Measurements from ENCODE around the gene IMPG1. TPM values are rescaled to one million over a fixed set of nuclear protein-coding genes. Genes with fewer than 3 reads are reported as not detected.

IMPG1 gene
- total and polyA plus RNA-seq, 2 donors (not counting 1 experiment from before 2014, with no cell fraction given), result not detected

DNA sequence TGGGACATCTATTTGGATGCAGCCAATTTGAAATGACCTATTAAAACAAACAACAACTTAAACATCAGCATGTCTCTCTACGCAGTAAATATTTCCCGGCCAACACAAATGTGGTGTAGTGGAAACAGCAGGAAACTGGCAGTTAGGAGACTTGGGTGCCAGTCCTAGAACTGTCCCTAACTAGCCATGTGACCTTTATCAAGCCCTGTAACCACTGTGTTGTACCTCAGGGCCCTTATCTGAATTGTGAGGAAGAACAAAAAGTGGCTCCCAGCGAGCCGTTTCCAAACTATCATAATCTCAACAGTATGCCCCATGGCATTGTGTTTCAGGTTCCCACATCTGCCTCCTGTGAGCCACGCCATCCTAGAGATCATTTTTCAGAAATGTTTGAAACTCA lies 124.5 kb downstream of the IMPG1 start:
- H3K27ac Mint-ChIP-seq, result no peak overlapping the region
- H3K4me3 ChIP-seq (ENCODE audit: control extremely low read depth in 1 of 5, extremely low read depth in 1 of 5, insufficient read depth in 1 of 5, low read depth in 2 of 5, low read length in 4 of 5), result no peak overlapping the region
- DNase-seq (no peak), ATAC-seq (ENCODE audit: low read depth) (no peak)
- POLR2A ChIA-PET, result no interaction called here
- no peaks in the 10 kb centered on the region for H3K9me3 Mint-ChIP-seq (ENCODE audit: insufficient read depth)
- H3K79me2 ChIP-seq (ENCODE audit: control insufficient read depth, insufficient read depth, low read length), result no peaks in the 10 kb centered on the region
- H3K4me1 Mint-ChIP-seq, result peaks cover 7% of the 10 kb centered on the region
- H3K9ac ChIP-seq (ENCODE audit: low read length), result no peak overlapping the region
- no peak overlapping the region for H3K4me3 Mint-ChIP-seq
- no peak overlapping the region for H2AFZ ChIP-seq (ENCODE audit: insufficient read depth, low read depth, low read length, poor library complexity, severe bottlenecking)
- H3K27me3 ChIP-seq (replicated peaks in 1 of 4; ENCODE audit: control extremely low read depth in 1 of 4, control insufficient read depth in 3 of 4, insufficient read depth in 4 of 4, low read length in 3 of 4), result no peaks in the 10 kb centered on the region
- TF ChIP-seq, protein P1, sequence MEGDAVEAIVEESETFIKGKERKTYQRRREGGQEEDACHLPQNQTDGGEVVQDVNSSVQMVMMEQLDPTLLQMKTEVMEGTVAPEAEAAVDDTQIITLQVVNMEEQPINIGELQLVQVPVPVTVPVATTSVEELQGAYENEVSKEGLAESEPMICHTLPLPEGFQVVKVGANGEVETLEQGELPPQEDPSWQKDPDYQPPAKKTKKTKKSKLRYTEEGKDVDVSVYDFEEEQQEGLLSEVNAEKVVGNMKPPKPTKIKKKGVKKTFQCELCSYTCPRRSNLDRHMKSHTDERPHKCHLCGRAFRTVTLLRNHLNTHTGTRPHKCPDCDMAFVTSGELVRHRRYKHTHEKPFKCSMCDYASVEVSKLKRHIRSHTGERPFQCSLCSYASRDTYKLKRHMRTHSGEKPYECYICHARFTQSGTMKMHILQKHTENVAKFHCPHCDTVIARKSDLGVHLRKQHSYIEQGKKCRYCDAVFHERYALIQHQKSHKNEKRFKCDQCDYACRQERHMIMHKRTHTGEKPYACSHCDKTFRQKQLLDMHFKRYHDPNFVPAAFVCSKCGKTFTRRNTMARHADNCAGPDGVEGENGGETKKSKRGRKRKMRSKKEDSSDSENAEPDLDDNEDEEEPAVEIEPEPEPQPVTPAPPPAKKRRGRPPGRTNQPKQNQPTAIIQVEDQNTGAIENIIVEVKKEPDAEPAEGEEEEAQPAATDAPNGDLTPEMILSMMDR (IDR thresholded peaks at IDR 0.05), result no peak
- TF ChIP-seq EZH2 (IDR thresholded peaks at IDR 0.05; ENCODE audit: borderline replicate concordance, insufficient read depth, low read depth, low read length, poor library complexity, severe bottlenecking), result no peak
- H3K27ac ChIP-seq (ENCODE audit: low read length in 2 of 2), result no peak overlapping the region
- intact Hi-C loops (cut with micrococcal nuclease), result no loop called here
- 73% methylated on average over 3 of the region's 5 CpGs for WGBS (ENCODE audit: insufficient coverage)
- no peaks in the 10 kb centered on the region for H3K4me1 ChIP-seq (ENCODE audit: control insufficient read depth in 2 of 2, insufficient read depth in 2 of 2, low read length in 2 of 2)
- CTCF ChIA-PET, result no interaction called here
- H3K4me2 ChIP-seq (replicated peaks; ENCODE audit: low read depth, low read length, poor library complexity, severe bottlenecking), result no peak overlapping the region
- H3K9me3 ChIP-seq (ENCODE audit: control extremely low read depth in 1 of 3, control insufficient read depth in 2 of 3, insufficient read depth in 1 of 3, low read length in 2 of 3), result no peaks in the 10 kb centered on the region
- H3K27me3 Mint-ChIP-seq, result no peaks in the 10 kb centered on the region
- no peaks in the 10 kb centered on the region for H3K36me3 ChIP-seq (replicated peaks in 1 of 2; ENCODE audit: control extremely low read depth in 1 of 2, control insufficient read depth in 1 of 2, extremely low read depth in 1 of 2, insufficient read depth in 2 of 2, low read length in 1 of 2)
- H4K20me1 ChIP-seq (ENCODE audit: control insufficient read depth, insufficient read depth, low read length, poor library complexity, severe bottlenecking), result no peaks in the 10 kb centered on the region

DNA sequence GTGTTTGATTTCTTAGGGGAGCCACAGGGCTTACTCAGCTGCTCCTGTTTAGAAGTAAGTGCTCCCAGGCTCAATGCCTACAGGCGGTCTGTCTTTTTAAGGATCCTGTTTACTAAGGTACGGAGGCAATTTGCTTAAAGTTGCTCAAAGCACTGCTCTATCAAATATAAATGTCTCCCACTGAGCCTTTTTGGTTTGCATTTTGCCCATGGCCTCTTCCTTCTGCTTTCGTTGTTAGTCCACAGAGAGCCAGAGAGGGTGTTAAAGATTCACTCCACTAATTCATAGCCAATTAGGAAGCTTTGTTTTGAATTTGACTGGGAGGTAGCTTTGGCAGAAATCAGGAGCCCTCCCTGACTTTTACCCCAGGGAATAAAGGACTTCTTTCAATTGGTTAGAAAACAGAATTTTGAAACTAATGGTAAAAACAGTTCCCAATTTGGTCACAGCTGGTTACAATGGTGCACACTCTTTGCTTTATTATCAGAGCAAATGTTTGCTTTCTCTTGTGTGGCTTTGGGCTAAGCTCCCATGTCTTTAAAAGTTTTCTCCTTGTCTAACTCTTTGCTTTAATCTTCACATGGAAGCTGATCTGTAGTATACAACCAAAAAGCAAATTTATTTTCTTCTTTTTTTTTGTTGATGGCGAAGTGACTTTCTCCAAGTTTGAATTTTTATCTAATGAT lies 126.2 kb downstream of the IMPG1 start:
- Mint-ChIP-seq H3K27me3 (no peaks in the 10 kb centered on the region), H3K4me1 (peaks cover 7% of the 10 kb centered on the region), H3K27ac (no peak overlapping the region), H3K9me3 (ENCODE audit: insufficient read depth) (no peaks in the 10 kb centered on the region), H3K4me3 (no peak overlapping the region)
- no peaks in the 10 kb centered on the region for H3K79me2 ChIP-seq (ENCODE audit: control insufficient read depth, insufficient read depth, low read length)
- no peaks in the 10 kb centered on the region for H3K27me3 ChIP-seq (replicated peaks in 1 of 4; ENCODE audit: control extremely low read depth in 1 of 4, control insufficient read depth in 3 of 4, insufficient read depth in 4 of 4, low read length in 3 of 4)
- TF ChIP-seq EZH2 (IDR thresholded peaks at IDR 0.05; ENCODE audit: borderline replicate concordance, insufficient read depth, low read depth, low read length, poor library complexity, severe bottlenecking), result no peak
- TF ChIP-seq, protein P1 (IDR thresholded peaks at IDR 0.05), result no peak
- no peak overlapping the region for H3K4me3 ChIP-seq (ENCODE audit: control extremely low read depth in 1 of 5, extremely low read depth in 1 of 5, insufficient read depth in 1 of 5, low read depth in 2 of 5, low read length in 4 of 5)
- ChIA-PET CTCF (interaction anchor here (0.7 kb wide), 1 partner anchor 12 kb away, joined by 3 read pairs; no protein-coding TSS in a partner anchor), POLR2A (no interaction called here)
- H3K9ac ChIP-seq (ENCODE audit: low read length), result no peak overlapping the region
- H3K4me2 ChIP-seq (replicated peaks; ENCODE audit: low read depth, low read length, poor library complexity, severe bottlenecking), result no peak overlapping the region
- no peaks in the 10 kb centered on the region for H3K36me3 ChIP-seq (replicated peaks in 1 of 2; ENCODE audit: control extremely low read depth in 1 of 2, control insufficient read depth in 1 of 2, extremely low read depth in 1 of 2, insufficient read depth in 2 of 2, low read length in 1 of 2)
- no peak for DNase-seq
- 56% methylated on average over 2 of the region's 4 CpGs for WGBS (ENCODE audit: insufficient coverage)
- H4K20me1 ChIP-seq (ENCODE audit: control insufficient read depth, insufficient read depth, low read length, poor library complexity, severe bottlenecking), result no peaks in the 10 kb centered on the region
- intact Hi-C loops (cut with micrococcal nuclease), result no loop called here
- H3K9me3 ChIP-seq (ENCODE audit: control extremely low read depth in 1 of 3, control insufficient read depth in 2 of 3, insufficient read depth in 1 of 3, low read length in 2 of 3), result no peaks in the 10 kb centered on the region
- H3K27ac ChIP-seq (ENCODE audit: low read length in 2 of 2), result no peak overlapping the region
- H2AFZ ChIP-seq (ENCODE audit: insufficient read depth, low read depth, low read length, poor library complexity, severe bottlenecking), result no peak overlapping the region
- no peaks in the 10 kb centered on the region for H3K4me1 ChIP-seq (ENCODE audit: control insufficient read depth in 2 of 2, insufficient read depth in 2 of 2, low read length in 2 of 2)
- no peak for ATAC-seq (ENCODE audit: low read depth)
